HAP-1 (cell line): Measurements from ENCODE around the gene KDM4B.

Experiments
- DNase-seq, 2 experiments: peaks; one replicate each; pipeline ENCODE4 v3.0.0-alpha.2; 2016 to 2020; ENCODE audit warnings: low spot score in 2 of 2
- H3K27me3 ChIP-seq: fragments of 250-450 bp; sonication (Bioruptor Pico); 2 replicates; pipeline ENCODE4 v1.5.1; 2020; ENCODE audit warnings: low read depth, mild to moderate bottlenecking, moderate library complexity
- H3K36me3 ChIP-seq: fragments of 250-450 bp; sonication (Bioruptor Pico); replicated peaks from 2 replicates; pipeline ENCODE4 v1.5.1; 2020; ENCODE audit warnings: mild to moderate bottlenecking
- H3K4me1 ChIP-seq: fragments of 250-450 bp; sonication (Bioruptor Pico); 2 replicates; pipeline ENCODE4 v1.5.1; 2020; ENCODE audit warnings: mild to moderate bottlenecking
- H3K4me3 ChIP-seq: fragments of 250-450 bp; sonication (Bioruptor Pico); 2 replicates; pipeline ENCODE4 v1.5.1; 2020; ENCODE audit warnings: mild to moderate bottlenecking, moderate library complexity
- H3K9me3 ChIP-seq: fragments of 250-450 bp; sonication (Bioruptor Pico); 2 replicates; pipeline ENCODE4 v1.5.1; 2020; ENCODE audit warnings: mild to moderate bottlenecking, moderate library complexity
- in situ Hi-C: fragments of 300-500 bp; cut with MboI; formaldehyde crosslinking; loops from 3 replicates; pipeline ENCODE4 v1.14.3; 2020; ENCODE audit warnings: low sequenced_read_pairs, inconsistent platforms, mixed read lengths

KDM4B gene

GRCh38 chr19:5001615-5002014 lies 32.7 kb downstream of the KDM4B start:
- H3K27me3 ChIP-seq: no peaks in the 10 kb centered on the region
- no peak overlapping the region for H3K4me3 ChIP-seq
- H3K36me3 ChIP-seq: no peaks in the 10 kb centered on the region
- in situ Hi-C loops: no loop called here
- H3K9me3 ChIP-seq: no peaks in the 10 kb centered on the region
- DNase-seq: peak; percentile 10 to 62
- no peaks in the 10 kb centered on the region for H3K4me1 ChIP-seq

DNA sequence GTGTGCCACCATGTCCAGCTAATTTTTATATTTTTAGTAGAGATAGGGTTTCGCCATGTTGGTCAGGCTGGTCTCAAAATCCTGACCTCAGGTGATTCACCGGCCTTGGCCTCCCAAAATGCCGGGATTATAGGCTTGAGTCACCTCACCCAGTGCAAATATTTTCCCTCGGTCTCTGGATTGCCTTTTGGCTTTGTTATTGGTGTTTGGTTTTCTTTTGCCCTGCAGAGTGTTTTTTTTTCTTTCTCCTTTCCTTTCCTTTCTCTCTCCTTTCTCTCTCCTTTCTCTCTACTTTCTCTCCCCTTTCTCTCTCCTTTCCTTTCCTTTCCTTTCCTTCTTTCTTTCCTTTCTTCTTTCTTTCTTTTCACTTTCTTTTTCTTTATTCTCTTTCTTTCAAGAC lies 33.2 kb downstream of the KDM4B start:
- H3K9me3 ChIP-seq: no peaks in the 10 kb centered on the region
- no peak overlapping the region for H3K4me3 ChIP-seq
- H3K4me1 ChIP-seq: no peaks in the 10 kb centered on the region
- in situ Hi-C loops: no loop called here
- DNase-seq: no peak
- H3K36me3 ChIP-seq: no peaks in the 10 kb centered on the region
- no peaks in the 10 kb centered on the region for H3K27me3 ChIP-seq

- no peaks in the 10 kb centered on the region for H3K4me1 ChIP-seq
- 0 out of 2 replicates have a peak, but pooled peaks cover 3% of the 10 kb centered on the region for H3K9me3 ChIP-seq
- H3K36me3 ChIP-seq: no peaks in the 10 kb centered on the region
- in situ Hi-C loops: no loop called here
- H3K4me3 ChIP-seq: no peak overlapping the region
- H3K27me3 ChIP-seq: no peaks in the 10 kb centered on the region
- no peak for DNase-seq
Measured at GRCh38 chr19:5003781-5004180, 34.9 kb downstream of the KDM4B start.

- in situ Hi-C loops: no loop called here
- Histone ChIP-seq H3K27me3 (no peaks in the 10 kb centered on the region), H3K9me3 (0 out of 2 replicates have a peak, but pooled peaks cover 3% of the 10 kb centered on the region), H3K4me1 (no peaks in the 10 kb centered on the region), H3K36me3 (no peaks in the 10 kb centered on the region), H3K4me3 (no peak overlapping the region)
- no peak for DNase-seq
Measured at GRCh38 chr19:5005096-5005495, 36.2 kb downstream of the KDM4B start.

- no peak for DNase-seq
- in situ Hi-C loops: no loop called here
- Histone ChIP-seq H3K9me3 (0 out of 2 replicates have a peak, but pooled peaks cover 3% of the 10 kb centered on the region), H3K36me3 (no peaks in the 10 kb centered on the region), H3K4me1 (no peaks in the 10 kb centered on the region), H3K4me3 (no peak overlapping the region), H3K27me3 (no peaks in the 10 kb centered on the region)
Measured at GRCh38 chr19:5006201-5006600, 37.3 kb downstream of the KDM4B start.

GRCh38 chr19:5006821-5007220 lies 37.9 kb downstream of the KDM4B start:
- Histone ChIP-seq H3K36me3 (no peaks in the 10 kb centered on the region), H3K4me1 (no peaks in the 10 kb centered on the region), H3K4me3 (no peak overlapping the region), H3K27me3 (no peaks in the 10 kb centered on the region), H3K9me3 (0 out of 2 replicates have a peak, but pooled peaks cover 3% of the 10 kb centered on the region)
- in situ Hi-C loops: no loop called here
- DNase-seq: no peak

GRCh38 chr19:5011476-5012238 lies 42.7 kb downstream of the KDM4B start:
- H3K4me1 ChIP-seq: no peaks in the 10 kb centered on the region
- in situ Hi-C loops: no loop called here
- H3K36me3 ChIP-seq: no peaks in the 10 kb centered on the region
- H3K4me3 ChIP-seq: no peak overlapping the region
- 0 out of 2 replicates have a peak, but pooled peaks cover 3% of the 10 kb centered on the region for H3K9me3 ChIP-seq
- no peak for DNase-seq
- H3K27me3 ChIP-seq: no peaks in the 10 kb centered on the region

DNA sequence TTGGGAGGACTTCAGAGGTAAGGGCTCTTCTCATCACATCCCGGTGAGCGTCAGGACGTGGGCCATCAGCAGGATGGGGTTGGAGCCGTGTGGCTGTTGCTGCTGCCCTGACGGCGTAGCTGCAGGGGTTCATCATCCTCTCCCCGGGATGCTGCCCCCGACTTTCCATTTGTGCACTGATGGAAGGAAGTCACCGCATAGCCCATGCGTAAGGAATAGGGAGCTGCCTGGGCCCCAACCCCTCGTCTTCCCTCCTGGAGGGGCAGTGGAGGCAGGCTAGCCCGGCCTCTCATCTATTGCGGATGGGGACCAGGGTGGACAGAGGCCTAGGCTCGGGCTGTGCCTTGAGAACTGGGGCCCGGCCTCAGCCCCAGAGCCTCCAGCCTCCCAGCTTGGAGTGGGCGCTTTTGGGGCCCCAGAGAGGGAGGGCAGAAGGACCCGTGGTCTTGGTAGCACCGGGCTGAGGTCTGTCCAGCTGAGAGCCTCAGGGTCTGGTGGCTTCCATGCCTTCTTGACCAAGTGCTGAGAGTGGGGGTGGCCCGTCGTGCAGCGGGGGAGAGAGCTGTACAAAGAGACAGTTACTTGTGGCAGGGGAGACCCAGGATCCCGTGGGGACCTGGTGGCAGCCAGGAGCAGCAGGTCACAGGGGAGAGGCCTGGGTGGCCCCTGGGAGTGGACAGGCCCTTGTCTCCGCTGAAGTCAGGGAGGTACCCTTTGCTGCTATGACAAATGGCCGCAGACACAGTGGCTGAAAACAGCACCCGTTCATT lies 44.0 kb downstream of the KDM4B start:
- no peak overlapping the region for H3K4me3 ChIP-seq
- no peaks in the 10 kb centered on the region for H3K9me3 ChIP-seq
- no peak for DNase-seq
- in situ Hi-C loops: no loop called here
- no peaks in the 10 kb centered on the region for H3K27me3 ChIP-seq
- no peaks in the 10 kb centered on the region; the same call in 1 of the 2 replicates for H3K36me3 ChIP-seq
- H3K4me1 ChIP-seq: no peaks in the 10 kb centered on the region

GRCh38 chr19:5013761-5014160 lies 44.8 kb downstream of the KDM4B start:
- H3K4me1 ChIP-seq: no peaks in the 10 kb centered on the region
- H3K36me3 ChIP-seq: peaks cover 7% of the 10 kb centered on the region
- DNase-seq: no peak
- H3K27me3 ChIP-seq: no peaks in the 10 kb centered on the region
- no peak overlapping the region for H3K4me3 ChIP-seq
- no peaks in the 10 kb centered on the region for H3K9me3 ChIP-seq
- in situ Hi-C loops: no loop called here

DNA sequence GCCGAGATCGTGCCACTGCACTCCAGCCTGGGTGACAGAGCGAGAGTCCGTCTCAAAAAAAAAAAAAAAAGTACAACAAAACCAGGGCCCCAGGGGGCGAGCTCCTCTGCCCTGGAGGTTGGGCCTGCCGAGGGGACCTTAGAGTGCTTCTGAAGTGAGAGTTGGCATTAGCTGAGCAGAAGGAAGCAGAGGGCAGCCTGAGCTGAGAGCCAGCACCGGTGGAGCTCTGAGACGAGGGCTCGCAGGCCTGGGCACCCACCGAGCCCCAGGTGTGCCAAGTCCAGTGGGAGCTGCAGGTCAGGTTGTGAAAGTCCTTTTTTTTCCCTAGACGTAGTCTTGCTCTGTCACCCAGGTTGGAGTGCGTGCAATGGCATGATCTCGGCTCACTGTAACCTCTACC lies 46.0 kb downstream of the KDM4B start:
- Histone ChIP-seq H3K36me3 (peaks cover 8% of the 10 kb centered on the region), H3K4me1 (no peaks in the 10 kb centered on the region)
- in situ Hi-C loops: no loop called here

DNA sequence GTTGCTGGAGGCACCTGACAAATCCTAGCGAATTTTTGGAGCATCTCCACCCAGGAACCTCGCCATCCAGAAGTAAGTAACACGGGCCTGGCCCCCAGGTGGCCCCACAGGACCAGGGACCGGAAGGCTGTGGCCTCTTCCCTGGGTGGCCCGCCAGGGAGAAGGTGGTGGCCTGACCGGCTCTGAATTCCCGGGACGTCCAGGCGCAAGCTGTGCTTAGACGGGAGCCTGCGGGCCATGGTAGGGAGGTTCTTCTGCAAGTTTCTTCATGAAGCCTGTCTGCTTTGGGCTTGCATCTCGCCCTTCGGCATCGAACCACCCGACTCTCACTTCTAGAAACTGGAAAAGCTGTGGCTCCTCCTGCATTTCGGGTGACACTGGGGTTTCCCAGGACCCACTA lies 47.4 kb downstream of the KDM4B start:
- Histone ChIP-seq H3K36me3 (peaks cover 8% of the 10 kb centered on the region), H3K4me3 (no peak overlapping the region), H3K27me3 (no peaks in the 10 kb centered on the region), H3K4me1 (no peaks in the 10 kb centered on the region), H3K9me3 (no peaks in the 10 kb centered on the region)
- no peak for DNase-seq
- in situ Hi-C loops: no loop called here

More for the DNA sequence above, 46.0 kb downstream of the KDM4B start:
- no peak for DNase-seq
- H3K9me3 ChIP-seq: no peaks in the 10 kb centered on the region
- no peak overlapping the region for H3K4me3 ChIP-seq
- no peaks in the 10 kb centered on the region for H3K27me3 ChIP-seq

- H3K9me3 ChIP-seq: no peaks in the 10 kb centered on the region
- DNase-seq: no peak
- in situ Hi-C loops: no loop called here
- no peak overlapping the region for H3K4me3 ChIP-seq
- no peaks in the 10 kb centered on the region for H3K4me1 ChIP-seq
- H3K36me3 ChIP-seq: peaks cover 8% of the 10 kb centered on the region
- H3K27me3 ChIP-seq: no peaks in the 10 kb centered on the region
Measured at GRCh38 chr19:5016781-5017180, 47.9 kb downstream of the KDM4B start.

- in situ Hi-C loops: no loop called here
- Histone ChIP-seq H3K27me3 (no peaks in the 10 kb centered on the region), H3K36me3 (peaks cover 8% of the 10 kb centered on the region)
Measured at GRCh38 chr19:5017235-5017634, 48.3 kb downstream of the KDM4B start.

More at GRCh38 chr19:5017235-5017634, 48.3 kb downstream of the KDM4B start:
- no peak for DNase-seq
- H3K4me1 ChIP-seq: no peaks in the 10 kb centered on the region
- H3K9me3 ChIP-seq: no peaks in the 10 kb centered on the region
- H3K4me3 ChIP-seq: no peak overlapping the region
